Mucosa of descending colon (tissue), 3 donors: ENCODE data around the gene ZCRB1. TPM values are rescaled to one million over a fixed set of nuclear protein-coding genes. Genes with fewer than 3 reads are reported as not detected.
"Not testable (repeated sequence)": the region's sequence is repeated elsewhere in the genome, so short reads cannot be mapped to it uniquely, and the experiment has no call there.

Experiments used
- ATAC-seq: fragments of 200-7000 bp; cut with Tn5 transposase; one replicate; pipeline ENCODE4 v1.9.1; 2020; ENCODE audit warnings: mild to moderate bottlenecking, moderate library complexity
- DNase-seq, 3 donors: peaks; one replicate each; pipeline ENCODE4 v3.0.0-alpha.2; 2020
- H3K36me3 ChIP-seq: fragments of 200-600 bp; one replicate; pipeline ENCODE4 v1.8.0; 2021; ENCODE audit warnings: low read depth, mild to moderate bottlenecking
- H3K4me1 ChIP-seq: fragments of 200-600 bp; one replicate; pipeline ENCODE4 v1.8.0; 2021; ENCODE audit warnings: low read depth, mild to moderate bottlenecking
- H3K4me3 ChIP-seq: fragments of 200-600 bp; one replicate; pipeline ENCODE4 v1.8.0; 2021; ENCODE audit warnings: mild to moderate bottlenecking
- H3K9me3 ChIP-seq: fragments of 200-600 bp; one replicate; pipeline ENCODE4 v1.8.0; 2021; ENCODE audit warnings: mild to moderate bottlenecking
- intact Hi-C, 2 donors: fragments of 100-400 bp; cut with DNase I in 1 of 2; cut with micrococcal nuclease in 1 of 2; formaldehyde crosslinking; loops; one replicate each; pipeline versions ENCODE4 v1.11.0 to v1.11.1; 2022; cut with DNase I, micrococcal nuclease
- total RNA-seq, 3 donors: library from RNA; stranded (reverse); fragmentation: NEBNext Ultra II Directional in 2 of 3; extraction: Animal tissue kit (Norgen Biotek cat#: 25700) in 2 of 3; gene quantifications; one replicate each; pipeline versions ENCODE4 v1.2.1 to v1.2.4, GENCODE V29; 2021 to 2023
- TF ChIP-seq, protein P1 (sequence below): fragments of 200-600 bp; IDR thresholded peaks from one replicate; pipeline ENCODE4 v1.8.0; 2022; ENCODE audit warnings: antibody characterized with exemption, mild to moderate bottlenecking
- donor health status: DM: no; HTN: no; CAD: no; lungs with moderate emphysema.
- donor health status: DM: no; HTN: no; CAD: no.
- donor health status: DM: no; HTN: yes; CAD: no.

Gene ZCRB1
- total RNA-seq, 3 donors from 2014 or later, result 31.4 to 43.3 (median 40.3) TPM

DNA sequence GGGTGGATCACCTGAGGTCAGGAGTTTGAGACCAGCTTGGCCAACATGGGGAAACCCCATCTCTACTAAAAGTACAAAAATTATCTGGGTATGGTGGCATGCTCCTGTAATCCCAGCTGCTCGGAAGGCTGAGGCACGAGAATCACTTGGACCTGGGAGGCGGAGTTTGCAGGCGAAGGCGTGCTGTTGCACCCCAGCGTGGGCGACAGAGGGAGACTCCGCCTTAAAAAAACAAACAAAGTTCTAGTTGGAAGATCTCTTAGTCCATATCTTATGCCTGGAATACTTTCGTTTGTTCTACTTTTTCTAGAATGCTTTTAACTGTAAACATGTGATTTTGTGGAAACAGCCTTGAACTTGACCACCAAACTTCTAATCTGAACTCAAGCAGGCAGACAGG lies 38.8 kb upstream of the ZCRB1 start:
- intact Hi-C loops, result no loop called here
- DNase-seq (no peak), ATAC-seq (no peak)
- Histone ChIP-seq H3K4me3 (no peak overlapping the region), H3K36me3 (no peaks in the 10 kb centered on the region), H3K9me3 (no peaks in the 10 kb centered on the region), H3K4me1 (no peaks in the 10 kb centered on the region)
- TF ChIP-seq, protein P1, sequence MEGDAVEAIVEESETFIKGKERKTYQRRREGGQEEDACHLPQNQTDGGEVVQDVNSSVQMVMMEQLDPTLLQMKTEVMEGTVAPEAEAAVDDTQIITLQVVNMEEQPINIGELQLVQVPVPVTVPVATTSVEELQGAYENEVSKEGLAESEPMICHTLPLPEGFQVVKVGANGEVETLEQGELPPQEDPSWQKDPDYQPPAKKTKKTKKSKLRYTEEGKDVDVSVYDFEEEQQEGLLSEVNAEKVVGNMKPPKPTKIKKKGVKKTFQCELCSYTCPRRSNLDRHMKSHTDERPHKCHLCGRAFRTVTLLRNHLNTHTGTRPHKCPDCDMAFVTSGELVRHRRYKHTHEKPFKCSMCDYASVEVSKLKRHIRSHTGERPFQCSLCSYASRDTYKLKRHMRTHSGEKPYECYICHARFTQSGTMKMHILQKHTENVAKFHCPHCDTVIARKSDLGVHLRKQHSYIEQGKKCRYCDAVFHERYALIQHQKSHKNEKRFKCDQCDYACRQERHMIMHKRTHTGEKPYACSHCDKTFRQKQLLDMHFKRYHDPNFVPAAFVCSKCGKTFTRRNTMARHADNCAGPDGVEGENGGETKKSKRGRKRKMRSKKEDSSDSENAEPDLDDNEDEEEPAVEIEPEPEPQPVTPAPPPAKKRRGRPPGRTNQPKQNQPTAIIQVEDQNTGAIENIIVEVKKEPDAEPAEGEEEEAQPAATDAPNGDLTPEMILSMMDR, result no peak

DNA sequence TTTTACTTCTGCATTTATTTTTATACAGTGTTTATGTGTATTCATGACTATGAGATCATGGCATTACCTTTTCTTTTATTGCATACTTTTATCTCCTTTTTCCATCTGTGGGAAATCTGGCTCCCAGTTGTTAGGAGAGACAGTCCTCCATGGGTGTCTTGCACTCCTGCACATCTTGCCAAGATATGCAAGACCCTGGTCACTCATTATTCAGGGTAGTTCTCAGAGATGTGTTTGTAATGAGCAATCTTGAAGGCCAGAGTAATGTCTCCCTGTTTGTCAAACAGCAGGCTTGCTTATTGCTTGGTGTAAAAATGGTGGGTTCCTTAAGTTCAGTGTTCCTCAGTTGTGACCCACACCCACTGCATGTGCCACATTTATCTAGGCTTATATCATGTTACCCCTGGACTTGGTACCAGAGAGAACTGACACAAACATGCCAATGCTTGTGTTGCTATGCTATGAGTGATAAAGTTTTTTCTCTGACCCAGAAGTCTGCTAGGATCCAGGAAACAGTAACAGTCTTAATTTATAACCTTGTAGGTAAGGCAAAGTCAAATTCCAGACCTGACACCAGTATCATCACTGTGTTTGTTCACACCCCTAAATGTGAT lies 36.9 kb upstream of the ZCRB1 start:
- DNase-seq, result no peak
- H3K9me3 ChIP-seq, result no peaks in the 10 kb centered on the region
- H3K36me3 ChIP-seq, result no peaks in the 10 kb centered on the region
- no peaks in the 10 kb centered on the region for H3K4me1 ChIP-seq
- intact Hi-C loops, result no loop called here
- ATAC-seq, result no peak
- TF ChIP-seq, protein P1, result no peak
- H3K4me3 ChIP-seq, result no peak overlapping the region

DNA sequence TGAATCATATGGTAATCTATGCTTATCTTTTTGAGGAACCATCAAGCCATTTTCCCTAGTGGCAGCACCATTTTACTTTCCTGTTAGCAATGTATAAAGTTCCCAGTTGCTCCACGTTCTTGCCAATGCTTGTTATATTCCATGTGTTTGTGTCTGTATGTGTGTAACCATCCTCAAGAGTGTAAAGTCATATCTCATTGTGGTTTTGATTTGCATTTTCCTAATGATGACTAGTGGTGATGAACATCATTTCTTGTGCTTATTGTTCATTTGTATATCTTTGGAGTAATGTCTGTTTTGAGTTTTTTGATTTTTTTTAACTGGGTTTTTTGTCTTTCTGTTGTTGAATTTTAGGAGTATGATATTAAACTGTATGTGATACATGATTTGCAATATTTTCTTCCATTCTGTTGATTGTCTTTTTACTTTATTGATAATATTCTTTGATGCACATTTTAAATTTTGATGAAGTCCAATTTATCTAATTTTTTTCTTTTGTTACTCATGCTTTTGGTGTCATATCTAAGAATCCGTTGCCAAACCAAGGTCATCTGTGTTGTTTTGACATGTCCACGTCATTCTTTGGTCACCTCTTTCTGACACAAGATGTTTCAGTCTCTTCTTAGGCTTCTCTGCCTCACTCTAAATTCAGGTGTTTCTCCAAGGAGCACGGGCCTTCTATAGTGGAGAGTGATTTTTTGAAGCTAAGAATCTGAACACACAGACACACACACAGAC lies 36.2 kb upstream of the ZCRB1 start:
- Histone ChIP-seq H3K9me3 (no peaks in the 10 kb centered on the region), H3K36me3 (no peaks in the 10 kb centered on the region), H3K4me1 (no peaks in the 10 kb centered on the region), H3K4me3 (no peak overlapping the region)
- ATAC-seq, result no peak
- intact Hi-C loops, result no loop called here
- no peak for DNase-seq
- TF ChIP-seq, protein P1, result no peak

DNA sequence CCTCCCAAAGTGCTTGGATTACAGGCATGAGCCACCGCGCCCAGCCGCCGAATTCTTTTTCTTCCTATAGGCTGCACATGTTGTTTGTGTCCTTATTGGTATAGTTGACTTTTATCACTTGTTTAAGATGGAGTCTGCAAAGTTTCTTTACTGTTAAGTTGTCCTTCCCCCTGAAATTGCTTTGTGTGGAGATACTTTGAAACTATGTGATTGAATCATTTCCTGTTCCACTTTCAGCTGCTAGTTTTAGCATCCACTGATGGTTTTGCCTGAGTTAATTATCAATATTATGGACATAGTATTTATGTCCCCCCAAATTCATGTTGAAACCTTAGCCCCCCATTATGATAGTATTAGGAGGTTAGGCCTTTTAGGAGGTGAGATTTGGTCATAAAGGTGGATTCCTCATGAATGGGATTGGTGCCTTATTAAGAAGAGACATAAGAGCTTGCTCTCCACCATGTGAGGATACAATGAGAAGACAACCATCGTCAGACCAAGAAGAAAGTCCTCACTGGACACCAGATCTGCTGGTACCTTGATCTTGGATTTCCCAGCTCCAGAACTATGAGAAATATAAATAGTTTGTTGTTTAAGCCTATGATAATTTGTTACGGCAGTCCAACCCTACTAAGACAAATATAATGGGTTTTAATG lies 35.0 kb upstream of the ZCRB1 start:
- no peak overlapping the region for H3K4me3 ChIP-seq
- TF ChIP-seq, protein P1, result no peak
- H3K9me3 ChIP-seq, result no peaks in the 10 kb centered on the region
- ATAC-seq (no peak), DNase-seq (no peak)
- H3K4me1 ChIP-seq, result no peaks in the 10 kb centered on the region
- intact Hi-C loops, result no loop called here
- H3K36me3 ChIP-seq, result no peaks in the 10 kb centered on the region

DNA sequence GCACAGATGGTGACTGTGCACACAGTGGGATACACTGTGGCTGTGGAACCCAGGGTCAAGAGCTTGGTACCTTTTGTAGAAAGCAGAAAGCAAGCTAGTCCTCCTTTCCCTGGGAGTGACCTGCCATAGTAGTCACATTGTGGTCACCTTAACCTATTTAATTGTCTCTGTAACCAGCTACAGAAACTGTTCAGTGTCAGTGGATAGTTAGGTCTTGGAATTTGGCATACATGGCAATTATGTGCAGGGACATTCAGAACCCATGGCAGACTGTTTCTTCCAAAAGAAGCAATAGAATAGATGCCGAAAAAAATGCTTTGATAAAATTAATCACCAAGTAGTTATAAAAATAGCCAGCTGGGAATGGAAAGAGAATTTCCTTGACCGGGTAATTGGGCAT lies 30.4 kb upstream of the ZCRB1 start:
- no peaks in the 10 kb centered on the region for H3K9me3 ChIP-seq
- no peaks in the 10 kb centered on the region for H3K36me3 ChIP-seq
- ATAC-seq (no peak), DNase-seq (no peak)
- H3K4me3 ChIP-seq, result no peak overlapping the region
- no peaks in the 10 kb centered on the region for H3K4me1 ChIP-seq
- intact Hi-C loops, result no loop called here
- TF ChIP-seq, protein P1, result no peak

DNA sequence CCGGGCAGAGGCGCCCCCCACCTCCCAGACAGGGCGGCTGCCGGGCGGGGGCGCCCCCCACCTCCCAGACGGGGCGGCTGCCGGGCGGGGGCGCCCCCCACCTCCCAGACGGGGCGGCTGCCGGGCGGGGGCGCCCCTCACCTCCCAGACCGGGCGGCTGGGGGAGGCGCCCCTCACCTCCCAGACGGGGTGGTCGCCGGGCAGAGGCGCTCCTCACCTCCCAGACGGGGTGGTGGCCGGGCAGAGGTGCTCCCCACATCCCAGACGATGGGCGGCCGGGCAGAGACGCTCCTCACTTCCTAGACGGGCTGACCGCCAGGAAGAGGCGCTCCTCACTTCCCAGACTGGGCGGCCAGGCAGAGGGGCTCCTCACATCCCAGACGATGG lies 24.1 kb upstream of the ZCRB1 start:
- H3K9me3 ChIP-seq, intact Hi-C loops, DNase-seq, H3K36me3 ChIP-seq, H3K4me3 ChIP-seq, H3K4me1 ChIP-seq, ATAC-seq: not testable (repeated sequence)

DNA sequence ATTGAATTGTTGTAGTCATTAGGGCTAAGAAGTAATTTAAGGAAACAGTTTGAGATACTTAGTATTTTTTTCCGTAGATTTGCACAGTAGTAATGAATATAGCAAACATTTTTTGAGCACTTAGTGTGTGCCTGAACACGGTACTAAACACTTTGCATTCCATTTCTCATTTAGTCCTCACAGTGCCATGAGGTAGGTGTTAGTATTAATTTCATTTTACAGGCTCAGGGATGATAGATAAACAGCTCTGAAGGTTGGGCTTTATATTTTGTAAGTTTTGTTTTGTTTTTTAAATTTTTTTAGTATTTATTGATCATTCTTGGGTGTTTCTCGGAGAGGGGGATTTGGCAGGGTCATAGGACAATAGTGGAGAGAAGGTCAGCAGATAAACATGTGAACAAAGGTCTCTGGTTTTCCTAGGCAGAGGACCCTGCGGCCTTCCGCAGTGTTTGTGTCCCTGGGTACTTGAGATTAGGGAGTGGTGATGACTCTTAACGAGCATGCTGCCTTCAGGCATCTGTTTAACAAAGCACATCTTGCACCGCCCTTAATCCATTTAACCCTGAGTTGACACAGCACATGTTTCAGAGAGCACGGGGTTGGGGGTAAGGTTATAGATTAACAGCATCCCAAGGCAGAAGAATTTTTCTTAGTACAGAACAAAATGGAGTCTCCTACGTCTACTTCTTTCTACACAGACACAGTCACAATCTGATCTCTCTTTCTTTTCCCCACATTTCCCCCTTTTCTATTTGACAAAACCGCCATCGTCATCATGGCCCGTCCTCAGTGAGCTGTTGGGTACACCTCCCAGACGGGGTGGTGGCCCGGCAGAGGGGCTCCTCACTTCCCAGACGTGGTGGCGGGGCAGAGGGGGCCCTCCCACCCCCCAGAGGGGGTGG lies 23.5 kb upstream of the ZCRB1 start:
- ATAC-seq, H3K9me3 ChIP-seq, H3K4me1 ChIP-seq, H3K36me3 ChIP-seq, intact Hi-C loops, H3K4me3 ChIP-seq, DNase-seq: not testable (repeated sequence)
